ENCODE results near the gene GRIK4. TPM values are rescaled to one million over a fixed set of nuclear protein-coding genes. Genes with fewer than 3 reads are reported as not detected.

The GRIK4 gene
- total and polyA plus RNA-seq, 4 donors, result 0.05 to 0.25 (median 0.06) TPM; not detected in 1

DNA sequence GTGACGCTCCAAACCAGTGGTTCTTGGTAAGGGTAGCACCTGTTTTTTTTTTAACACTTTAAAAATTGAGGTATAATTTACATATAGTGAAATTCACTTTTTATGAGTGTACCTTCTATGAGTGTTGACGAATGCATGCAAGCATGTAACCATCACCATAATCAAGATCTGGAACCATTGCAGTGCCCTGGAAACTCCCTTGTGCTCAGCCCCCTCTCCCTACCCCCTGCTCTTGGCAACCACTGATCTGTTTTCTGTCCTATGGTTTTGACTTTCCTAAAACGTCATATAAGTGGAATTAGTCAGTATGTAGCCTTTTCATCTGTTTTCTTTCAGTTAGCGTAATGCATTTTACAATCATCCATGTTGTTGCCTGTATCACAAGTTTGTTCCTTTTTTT lies 212.2 kb downstream of the GRIK4 start:
- 91% methylated on average over 4 of the region's 4 CpGs for WGBS
- Histone ChIP-seq H3K9me3 (ENCODE audit: control insufficient read depth in 4 of 4, low read length in 3 of 4) (peaks cover 3 to 14% (median 5%) of the 10 kb centered on the region in 4 donors), H3K27me3 (ENCODE audit: control insufficient read depth in 4 of 4, insufficient read depth in 4 of 4, low read length in 3 of 4) (peaks cover 0 to 2% (median 0%) of the 10 kb centered on the region in 4 donors), H3K4me3 (ENCODE audit: low read depth in 1 of 3, low read length in 3 of 3) (no peak overlapping the region), H3K27ac (ENCODE audit: low read depth in 1 of 2, low read length in 2 of 2) (no peak overlapping the region), H3K9ac (ENCODE audit: low read depth in 1 of 2, low read length in 2 of 2) (no peak overlapping the region), H3K4me1 (ENCODE audit: control insufficient read depth in 4 of 4, insufficient read depth in 4 of 4, low read length in 3 of 4) (no peaks in the 10 kb centered on the region), H3K36me3 (ENCODE audit: control insufficient read depth in 4 of 4, insufficient read depth in 3 of 4, low read depth in 1 of 4, low read length in 3 of 4) (no peaks in the 10 kb centered on the region)
- no peak for DNase-seq (ENCODE audit: low spot score)
- TF ChIP-seq JUND (IDR thresholded peaks at IDR 0.05), result no peak
- TF ChIP-seq, protein P1, sequence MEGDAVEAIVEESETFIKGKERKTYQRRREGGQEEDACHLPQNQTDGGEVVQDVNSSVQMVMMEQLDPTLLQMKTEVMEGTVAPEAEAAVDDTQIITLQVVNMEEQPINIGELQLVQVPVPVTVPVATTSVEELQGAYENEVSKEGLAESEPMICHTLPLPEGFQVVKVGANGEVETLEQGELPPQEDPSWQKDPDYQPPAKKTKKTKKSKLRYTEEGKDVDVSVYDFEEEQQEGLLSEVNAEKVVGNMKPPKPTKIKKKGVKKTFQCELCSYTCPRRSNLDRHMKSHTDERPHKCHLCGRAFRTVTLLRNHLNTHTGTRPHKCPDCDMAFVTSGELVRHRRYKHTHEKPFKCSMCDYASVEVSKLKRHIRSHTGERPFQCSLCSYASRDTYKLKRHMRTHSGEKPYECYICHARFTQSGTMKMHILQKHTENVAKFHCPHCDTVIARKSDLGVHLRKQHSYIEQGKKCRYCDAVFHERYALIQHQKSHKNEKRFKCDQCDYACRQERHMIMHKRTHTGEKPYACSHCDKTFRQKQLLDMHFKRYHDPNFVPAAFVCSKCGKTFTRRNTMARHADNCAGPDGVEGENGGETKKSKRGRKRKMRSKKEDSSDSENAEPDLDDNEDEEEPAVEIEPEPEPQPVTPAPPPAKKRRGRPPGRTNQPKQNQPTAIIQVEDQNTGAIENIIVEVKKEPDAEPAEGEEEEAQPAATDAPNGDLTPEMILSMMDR (IDR thresholded peaks at IDR 0.05; ENCODE audit: low read depth, low read length, missing input control), result no peak
- TF ChIP-seq RXRA (IDR thresholded peaks at IDR 0.05), result no peak
- TF ChIP-seq GABPA (IDR thresholded peaks at IDR 0.05 in 1 of 2, conservative IDR thresholded peaks at IDR 0.05 in 1 of 2), result no peak
- TF ChIP-seq, protein P2, sequence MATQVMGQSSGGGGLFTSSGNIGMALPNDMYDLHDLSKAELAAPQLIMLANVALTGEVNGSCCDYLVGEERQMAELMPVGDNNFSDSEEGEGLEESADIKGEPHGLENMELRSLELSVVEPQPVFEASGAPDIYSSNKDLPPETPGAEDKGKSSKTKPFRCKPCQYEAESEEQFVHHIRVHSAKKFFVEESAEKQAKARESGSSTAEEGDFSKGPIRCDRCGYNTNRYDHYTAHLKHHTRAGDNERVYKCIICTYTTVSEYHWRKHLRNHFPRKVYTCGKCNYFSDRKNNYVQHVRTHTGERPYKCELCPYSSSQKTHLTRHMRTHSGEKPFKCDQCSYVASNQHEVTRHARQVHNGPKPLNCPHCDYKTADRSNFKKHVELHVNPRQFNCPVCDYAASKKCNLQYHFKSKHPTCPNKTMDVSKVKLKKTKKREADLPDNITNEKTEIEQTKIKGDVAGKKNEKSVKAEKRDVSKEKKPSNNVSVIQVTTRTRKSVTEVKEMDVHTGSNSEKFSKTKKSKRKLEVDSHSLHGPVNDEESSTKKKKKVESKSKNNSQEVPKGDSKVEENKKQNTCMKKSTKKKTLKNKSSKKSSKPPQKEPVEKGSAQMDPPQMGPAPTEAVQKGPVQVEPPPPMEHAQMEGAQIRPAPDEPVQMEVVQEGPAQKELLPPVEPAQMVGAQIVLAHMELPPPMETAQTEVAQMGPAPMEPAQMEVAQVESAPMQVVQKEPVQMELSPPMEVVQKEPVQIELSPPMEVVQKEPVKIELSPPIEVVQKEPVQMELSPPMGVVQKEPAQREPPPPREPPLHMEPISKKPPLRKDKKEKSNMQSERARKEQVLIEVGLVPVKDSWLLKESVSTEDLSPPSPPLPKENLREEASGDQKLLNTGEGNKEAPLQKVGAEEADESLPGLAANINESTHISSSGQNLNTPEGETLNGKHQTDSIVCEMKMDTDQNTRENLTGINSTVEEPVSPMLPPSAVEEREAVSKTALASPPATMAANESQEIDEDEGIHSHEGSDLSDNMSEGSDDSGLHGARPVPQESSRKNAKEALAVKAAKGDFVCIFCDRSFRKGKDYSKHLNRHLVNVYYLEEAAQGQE (IDR thresholded peaks at IDR 0.05), result no peak
- TF ChIP-seq FOXA2 (IDR thresholded peaks at IDR 0.05), result no peak
- no peak for TF ChIP-seq YY1 (IDR thresholded peaks at IDR 0.05)
- TF ChIP-seq FOXA1 (IDR thresholded peaks at IDR 0.05), result no peak
- no peak for TF ChIP-seq RAD21 (IDR thresholded peaks at IDR 0.05)
- no peak for TF ChIP-seq SP1 (IDR thresholded peaks at IDR 0.05)
- TF ChIP-seq, protein P3, sequence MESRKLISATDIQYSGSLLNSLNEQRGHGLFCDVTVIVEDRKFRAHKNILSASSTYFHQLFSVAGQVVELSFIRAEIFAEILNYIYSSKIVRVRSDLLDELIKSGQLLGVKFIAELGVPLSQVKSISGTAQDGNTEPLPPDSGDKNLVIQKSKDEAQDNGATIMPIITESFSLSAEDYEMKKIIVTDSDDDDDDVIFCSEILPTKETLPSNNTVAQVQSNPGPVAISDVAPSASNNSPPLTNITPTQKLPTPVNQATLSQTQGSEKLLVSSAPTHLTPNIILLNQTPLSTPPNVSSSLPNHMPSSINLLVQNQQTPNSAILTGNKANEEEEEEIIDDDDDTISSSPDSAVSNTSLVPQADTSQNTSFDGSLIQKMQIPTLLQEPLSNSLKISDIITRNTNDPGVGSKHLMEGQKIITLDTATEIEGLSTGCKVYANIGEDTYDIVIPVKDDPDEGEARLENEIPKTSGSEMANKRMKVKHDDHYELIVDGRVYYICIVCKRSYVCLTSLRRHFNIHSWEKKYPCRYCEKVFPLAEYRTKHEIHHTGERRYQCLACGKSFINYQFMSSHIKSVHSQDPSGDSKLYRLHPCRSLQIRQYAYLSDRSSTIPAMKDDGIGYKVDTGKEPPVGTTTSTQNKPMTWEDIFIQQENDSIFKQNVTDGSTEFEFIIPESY (IDR thresholded peaks at IDR 0.05), result no peak

DNA sequence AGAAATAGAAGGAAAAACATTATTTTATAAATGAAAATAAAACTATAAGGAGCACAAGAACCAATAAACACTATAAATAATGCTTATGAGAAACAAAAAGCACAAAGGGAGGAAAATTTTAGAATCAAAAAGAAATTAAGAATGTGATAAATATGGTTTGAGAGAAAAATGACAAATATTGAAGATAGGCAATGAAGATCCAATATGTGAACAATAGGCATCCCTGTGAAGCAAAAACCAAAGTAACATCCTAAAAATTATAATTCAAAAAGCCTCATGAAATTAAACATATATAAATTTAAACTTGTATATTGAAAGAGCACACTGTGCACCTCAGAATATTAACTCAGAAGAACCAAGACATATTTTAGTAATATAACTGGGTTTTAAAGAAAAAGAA lies 216.2 kb downstream of the GRIK4 start:
- no peak overlapping the region for H3K4me3 ChIP-seq (ENCODE audit: low read depth in 1 of 3, low read length in 3 of 3)
- no peak for DNase-seq (ENCODE audit: low spot score)
- no peaks in the 10 kb centered on the region for H3K4me1 ChIP-seq (ENCODE audit: control insufficient read depth in 4 of 4, insufficient read depth in 4 of 4, low read length in 3 of 4)
- TF ChIP-seq, protein P1 (IDR thresholded peaks at IDR 0.05; ENCODE audit: low read depth, low read length, missing input control), result no peak
- TF ChIP-seq FOXA1 (IDR thresholded peaks at IDR 0.05), result no peak
- TF ChIP-seq NR2F2 (IDR thresholded peaks at IDR 0.05), result no peak
- TF ChIP-seq, protein P2 (IDR thresholded peaks at IDR 0.05), result no peak
- TF ChIP-seq RAD21 (IDR thresholded peaks at IDR 0.05), result no peak
- TF ChIP-seq FOXA2 (IDR thresholded peaks at IDR 0.05), result no peak
- no peak for TF ChIP-seq HNF4G (IDR thresholded peaks at IDR 0.05)
- TF ChIP-seq, protein P4, sequence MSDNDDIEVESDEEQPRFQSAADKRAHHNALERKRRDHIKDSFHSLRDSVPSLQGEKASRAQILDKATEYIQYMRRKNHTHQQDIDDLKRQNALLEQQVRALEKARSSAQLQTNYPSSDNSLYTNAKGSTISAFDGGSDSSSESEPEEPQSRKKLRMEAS (IDR thresholded peaks at IDR 0.05), result no peak
- no peak for TF ChIP-seq EGR1 (IDR thresholded peaks at IDR 0.05; ENCODE audit: low read depth in 2 of 2)
- no peak for TF ChIP-seq GABPA (IDR thresholded peaks at IDR 0.05 in 1 of 2, conservative IDR thresholded peaks at IDR 0.05 in 1 of 2)
- TF ChIP-seq, protein P3 (IDR thresholded peaks at IDR 0.05), result no peak
- TF ChIP-seq HNF4A (conservative IDR thresholded peaks at IDR 0.05), result no peak
- TF ChIP-seq JUND (IDR thresholded peaks at IDR 0.05), result no peak

More for the DNA sequence above, 216.2 kb downstream of the GRIK4 start:
- H3K36me3 ChIP-seq (ENCODE audit: control insufficient read depth in 4 of 4, insufficient read depth in 3 of 4, low read depth in 1 of 4, low read length in 3 of 4), result no peaks in the 10 kb centered on the region
- H3K27ac ChIP-seq (ENCODE audit: low read depth in 1 of 2, low read length in 2 of 2), result no peak overlapping the region
- H3K27me3 ChIP-seq (ENCODE audit: control insufficient read depth in 4 of 4, insufficient read depth in 4 of 4, low read length in 3 of 4), result no peaks in the 10 kb centered on the region
- peaks cover 3 to 19% (median 6%) of the 10 kb centered on the region in 4 donors for H3K9me3 ChIP-seq (ENCODE audit: control insufficient read depth in 4 of 4, low read length in 3 of 4)
- H3K9ac ChIP-seq (ENCODE audit: low read depth in 1 of 2, low read length in 2 of 2), result no peak overlapping the region

Measured in liver (tissue), 9 donors.